Smooth muscle cell (in vitro differentiated cells): ENCODE results near the gene HOXC6. TPM values are rescaled to one million over a fixed set of nuclear protein-coding genes. Genes with fewer than 3 reads are reported as not detected.

Experiments
- DNase-seq: peaks from one replicate; lab custom pipeline; 2025; ENCODE audit not compliant: unreplicated experiment; lab: John Stamatoyannopoulos, UW
- H2AFZ ChIP-seq: fragments of 200-600 bp; sonication (generic); 2 replicates; pipeline ENCODE4 v1.6.0; 2016; ENCODE audit warnings: antibody characterized with exemption, low read depth, mild to moderate bottlenecking
- H3F3A ChIP-seq: fragments of 200-600 bp; sonication (generic); 2 replicates; pipeline ENCODE4 v1.6.0; 2017; ENCODE audit warnings: antibody characterized with exemption, low read depth
- H3K27ac ChIP-seq: fragments of 200-600 bp; sonication (generic); 2 replicates; pipeline ENCODE4 v1.5.1; 2016; ENCODE audit warnings: low read depth, mild to moderate bottlenecking
- H3K27me3 ChIP-seq: fragments of 200-600 bp; sonication (generic); 2 replicates; pipeline ENCODE4 v1.6.1; 2016; ENCODE audit warnings: low read depth, mild to moderate bottlenecking
- H3K36me3 ChIP-seq: fragments of 200-600 bp; sonication (generic); 2 replicates; pipeline ENCODE4 v1.5.1; 2016; ENCODE audit warnings: low read depth
- H3K4me1 ChIP-seq: fragments of 200-600 bp; sonication (generic); 2 replicates; pipeline ENCODE4 v1.5.1; 2016; ENCODE audit warnings: low read depth
- H3K4me2 ChIP-seq: fragments of 200-600 bp; sonication (generic); 2 replicates; pipeline ENCODE4 v1.6.0; 2016; ENCODE audit warnings: mild to moderate bottlenecking
- H3K4me3 ChIP-seq: fragments of 200-600 bp; sonication (generic); 2 replicates; pipeline ENCODE4 v1.5.1; 2016; ENCODE audit warnings: mild to moderate bottlenecking
- H3K79me2 ChIP-seq: fragments of 200-600 bp; sonication (generic); 2 replicates; pipeline ENCODE4 v1.6.0; 2016; ENCODE audit warnings: low read depth, mild to moderate bottlenecking
- H3K9ac ChIP-seq: fragments of 200-600 bp; sonication (generic); 2 replicates; pipeline ENCODE4 v1.6.0; 2016; ENCODE audit warnings: low read depth
- H3K9me3 ChIP-seq: fragments of 200-600 bp; sonication (generic); replicated peaks from 2 replicates; pipeline ENCODE4 v1.5.1; 2016; ENCODE audit warnings: low read depth
- H4K20me1 ChIP-seq: fragments of 200-600 bp; sonication (generic); 2 replicates; pipeline ENCODE4 v1.6.0; 2016; ENCODE audit warnings: low read depth
- CTCF ChIP-seq: fragments of 200-600 bp; sonication (generic); IDR thresholded peaks from 2 replicates; pipeline ENCODE4 v1.5.1; 2017; ENCODE audit warnings: borderline replicate concordance, mild to moderate bottlenecking, antibody characterized with exemption; ENCODE audit not compliant: insufficient read depth, poor library complexity, severe bottlenecking
- WGBS: methylation state at CpG from one replicate; pipeline ENCODE4 v1.1.7; 2016; ENCODE audit warnings: low lambda C conversion rate; 5-methylcytosine and 5-hydroxymethylcytosine counted together
- polyA plus RNA-seq: library from polyadenylated mRNA; unstranded; fragments of >200 nt; fragmentation: Nextera tagmentation; extraction: Ambion mirVana; gene quantifications from 2 replicates; pipeline ENCODE4 v1.2.1, GENCODE V29; 2016
- total RNA-seq: library from RNA; depleted of rRNA; stranded (reverse); fragments of >200 nt; gene quantifications from 2 replicates; pipeline ENCODE4 v1.2.3, GENCODE V29; 2014

HOXC6 gene
- total and polyA plus RNA-seq, 2 experiments from 2014 or later = 3.1 to 12.3 TPM

GRCh38 chr12:53998110-53998899 lies 29.9 kb upstream of the HOXC6 start:
- no peaks in the 10 kb centered on the region for H4K20me1 ChIP-seq
- H3K79me2 ChIP-seq = no peaks in the 10 kb centered on the region
- no peak for DNase-seq
- no peaks in the 10 kb centered on the region for H3F3A ChIP-seq
- H3K4me1 ChIP-seq = peaks cover 7% of the 10 kb centered on the region
- no peak overlapping the region for H3K4me3 ChIP-seq
- no peaks in the 10 kb centered on the region for H3K36me3 ChIP-seq
- H3K27me3 ChIP-seq = peaks cover 100% of the 10 kb centered on the region
- no peak for TF ChIP-seq CTCF
- H3K27ac ChIP-seq = no peak overlapping the region
- no peak overlapping the region for H3K9ac ChIP-seq
- H3K9me3 ChIP-seq = no peaks in the 10 kb centered on the region
- no peak overlapping the region for H2AFZ ChIP-seq
- 30% methylated on average over 9 of the region's 11 CpGs for WGBS
- H3K4me2 ChIP-seq = no peak overlapping the region

GRCh38 chr12:53998900-53999236 lies 29.4 kb upstream of the HOXC6 start:
- H3K79me2 ChIP-seq = no peaks in the 10 kb centered on the region
- no peaks in the 10 kb centered on the region for H4K20me1 ChIP-seq
- no peaks in the 10 kb centered on the region for H3K9me3 ChIP-seq
- no peaks in the 10 kb centered on the region for H3F3A ChIP-seq
- H3K4me3 ChIP-seq = no peak overlapping the region
- no peak overlapping the region for H3K27ac ChIP-seq
- DNase-seq = no peak
- H2AFZ ChIP-seq = no peak overlapping the region
- TF ChIP-seq CTCF = no peak
- peaks cover 7% of the 10 kb centered on the region for H3K4me1 ChIP-seq
- H3K36me3 ChIP-seq = no peaks in the 10 kb centered on the region
- H3K27me3 ChIP-seq = peaks cover 100% of the 10 kb centered on the region
- H3K4me2 ChIP-seq = no peak overlapping the region
- WGBS = 37% methylated on average over 13 of the region's 13 CpGs
- H3K9ac ChIP-seq = no peak overlapping the region

- Histone ChIP-seq H3K79me2 (no peaks in the 10 kb centered on the region), H2AFZ (peak overlapping the region; percentile 83), H3K27ac (no peak overlapping the region), H3K9ac (peak overlapping the region; percentile 78), H3K27me3 (peaks cover 100% of the 10 kb centered on the region), H3K4me3 (peak overlapping the region; percentile 56), H4K20me1 (no peaks in the 10 kb centered on the region), H3K4me1 (peaks cover 7% of the 10 kb centered on the region), H3K9me3 (no peaks in the 10 kb centered on the region), H3K4me2 (peak overlapping the region; percentile 87), H3F3A (no peaks in the 10 kb centered on the region), H3K36me3 (no peaks in the 10 kb centered on the region)
- TF ChIP-seq CTCF = no peak
- 5% methylated on average over 27 of the region's 35 CpGs for WGBS
- DNase-seq = no peak
Measured at GRCh38 chr12:53999559-54000115, 28.6 kb upstream of the HOXC6 start.
